ENCODE data around the gene TOP1. TPM values are rescaled to one million over a fixed set of nuclear protein-coding genes. Genes with fewer than 3 reads are reported as not detected.

The TOP1 gene
- total RNA-seq, 1 donor from 2014 or later, result 58.9 TPM

DNA sequence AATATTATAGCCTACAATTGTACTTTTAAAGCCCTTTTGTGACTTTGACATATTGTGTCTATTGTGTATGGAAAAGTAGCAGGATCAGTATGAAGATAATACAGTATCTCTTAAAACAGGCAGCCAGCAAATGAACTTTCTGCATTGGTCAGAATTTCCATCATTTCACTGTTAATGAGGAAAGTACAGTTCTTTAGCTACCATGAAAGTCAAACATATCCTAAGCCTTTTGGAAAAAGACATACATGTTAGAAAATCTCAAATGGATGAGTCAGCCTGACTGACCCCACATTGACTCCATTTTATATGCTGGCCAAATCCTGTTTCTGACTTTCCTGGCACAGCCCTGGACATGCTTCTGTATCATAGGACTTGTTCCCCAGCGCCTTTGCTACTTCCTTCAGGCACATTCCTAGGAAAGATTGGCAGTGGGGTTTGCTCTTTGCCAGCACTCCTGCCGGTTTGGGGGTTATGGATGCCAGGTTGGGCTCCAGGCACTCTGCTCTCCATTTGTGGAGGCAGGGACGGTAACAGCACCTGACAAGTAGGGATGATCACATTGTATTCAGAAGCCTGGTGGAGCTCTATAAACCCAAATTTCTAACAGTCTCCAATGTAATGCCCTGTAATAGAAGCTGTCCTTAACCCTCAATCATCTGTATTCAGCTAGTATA is 43.7 kb downstream of the TOP1 start:
- peaks cover 65% of the 10 kb centered on the region for H4K20me1 ChIP-seq (ENCODE audit: low read depth)
- H3K4me2 ChIP-seq, result no peak overlapping the region
- peaks cover 17% of the 10 kb centered on the region for H3K4me1 ChIP-seq
- H3K36me3 ChIP-seq, result peaks cover 4% of the 10 kb centered on the region
- Mint-ChIP-seq H3K4me3 (no peak overlapping the region), H3K36me3 (peaks cover 25% of the 10 kb centered on the region), H3K27ac (no peak overlapping the region), H3K27me3 (ENCODE audit: insufficient read depth, low read depth) (no peaks in the 10 kb centered on the region), H3K4me1 (no peaks in the 10 kb centered on the region), H3K9me3 (no peaks in the 10 kb centered on the region)
- H3K4me3 ChIP-seq, result no peak overlapping the region
- H3K27ac ChIP-seq, result no peak overlapping the region
- peaks cover 99% of the 10 kb centered on the region for H3K79me2 ChIP-seq (ENCODE audit: low read depth)
- H3K27me3 ChIP-seq, result no peaks in the 10 kb centered on the region
- no peak for DNase-seq (ENCODE audit: low spot score)
- H3F3A ChIP-seq (ENCODE audit: low read depth), result peaks cover 7% of the 10 kb centered on the region
- no peaks in the 10 kb centered on the region for H3K9me3 ChIP-seq (ENCODE audit: low read depth)
- H3K9ac ChIP-seq, result no peak overlapping the region
- no peak overlapping the region for H2AFZ ChIP-seq (replicated peaks)
- TF ChIP-seq EZH2 (IDR thresholded peaks at IDR 0.05) (no peak), EZH2phosphoT487 (IDR thresholded peaks at IDR 0.05) (no peak)
- TF ChIP-seq, protein P1, sequence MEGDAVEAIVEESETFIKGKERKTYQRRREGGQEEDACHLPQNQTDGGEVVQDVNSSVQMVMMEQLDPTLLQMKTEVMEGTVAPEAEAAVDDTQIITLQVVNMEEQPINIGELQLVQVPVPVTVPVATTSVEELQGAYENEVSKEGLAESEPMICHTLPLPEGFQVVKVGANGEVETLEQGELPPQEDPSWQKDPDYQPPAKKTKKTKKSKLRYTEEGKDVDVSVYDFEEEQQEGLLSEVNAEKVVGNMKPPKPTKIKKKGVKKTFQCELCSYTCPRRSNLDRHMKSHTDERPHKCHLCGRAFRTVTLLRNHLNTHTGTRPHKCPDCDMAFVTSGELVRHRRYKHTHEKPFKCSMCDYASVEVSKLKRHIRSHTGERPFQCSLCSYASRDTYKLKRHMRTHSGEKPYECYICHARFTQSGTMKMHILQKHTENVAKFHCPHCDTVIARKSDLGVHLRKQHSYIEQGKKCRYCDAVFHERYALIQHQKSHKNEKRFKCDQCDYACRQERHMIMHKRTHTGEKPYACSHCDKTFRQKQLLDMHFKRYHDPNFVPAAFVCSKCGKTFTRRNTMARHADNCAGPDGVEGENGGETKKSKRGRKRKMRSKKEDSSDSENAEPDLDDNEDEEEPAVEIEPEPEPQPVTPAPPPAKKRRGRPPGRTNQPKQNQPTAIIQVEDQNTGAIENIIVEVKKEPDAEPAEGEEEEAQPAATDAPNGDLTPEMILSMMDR (IDR thresholded peaks at IDR 0.05), result no peak

DNA sequence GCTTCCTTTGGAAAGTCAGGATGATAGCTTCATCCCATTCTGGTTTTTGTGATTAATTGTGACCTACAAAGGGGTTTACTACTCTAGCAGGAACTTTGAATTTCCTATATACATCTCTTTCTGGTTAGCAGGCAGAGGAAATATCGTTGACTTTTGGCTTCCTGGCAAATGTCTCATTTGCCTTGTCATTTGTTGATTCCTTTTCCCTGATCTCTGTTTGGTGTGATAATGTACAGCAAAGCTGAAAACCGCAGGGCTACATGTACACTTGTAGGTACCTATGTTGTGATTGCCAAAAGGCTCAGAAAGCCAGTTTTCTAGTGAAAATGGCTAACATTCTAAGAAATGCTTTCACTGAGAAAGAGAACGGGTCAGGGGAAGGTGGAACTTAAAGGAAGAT is 44.3 kb downstream of the TOP1 start:
- no peak overlapping the region for H3K4me2 ChIP-seq
- H2AFZ ChIP-seq (replicated peaks), result no peak overlapping the region
- peaks cover 61% of the 10 kb centered on the region for H4K20me1 ChIP-seq (ENCODE audit: low read depth)
- no peaks in the 10 kb centered on the region for H3K27me3 Mint-ChIP-seq (ENCODE audit: insufficient read depth, low read depth)
- H3K27ac Mint-ChIP-seq, result no peak overlapping the region
- no peak for DNase-seq (ENCODE audit: low spot score)
- peaks cover 8% of the 10 kb centered on the region for H3F3A ChIP-seq (ENCODE audit: low read depth)
- peaks cover 5% of the 10 kb centered on the region for H3K36me3 ChIP-seq
- H3K9me3 ChIP-seq (ENCODE audit: low read depth), result no peaks in the 10 kb centered on the region
- peaks cover 98% of the 10 kb centered on the region for H3K79me2 ChIP-seq (ENCODE audit: low read depth)
- no peaks in the 10 kb centered on the region for H3K9me3 Mint-ChIP-seq
- H3K9ac ChIP-seq, result no peak overlapping the region
- H3K27ac ChIP-seq, result peak overlapping the region; percentile 40
- H3K4me1 ChIP-seq, result peaks cover 18% of the 10 kb centered on the region
- TF ChIP-seq EZH2 (IDR thresholded peaks at IDR 0.05) (no peak), EZH2phosphoT487 (IDR thresholded peaks at IDR 0.05) (no peak)
- TF ChIP-seq, protein P1 (IDR thresholded peaks at IDR 0.05), result no peak
- no peaks in the 10 kb centered on the region for H3K4me1 Mint-ChIP-seq
- H3K4me3 Mint-ChIP-seq, result no peak overlapping the region
- H3K27me3 ChIP-seq, result no peaks in the 10 kb centered on the region
- peaks cover 24% of the 10 kb centered on the region for H3K36me3 Mint-ChIP-seq
- H3K4me3 ChIP-seq, result no peak overlapping the region

DNA sequence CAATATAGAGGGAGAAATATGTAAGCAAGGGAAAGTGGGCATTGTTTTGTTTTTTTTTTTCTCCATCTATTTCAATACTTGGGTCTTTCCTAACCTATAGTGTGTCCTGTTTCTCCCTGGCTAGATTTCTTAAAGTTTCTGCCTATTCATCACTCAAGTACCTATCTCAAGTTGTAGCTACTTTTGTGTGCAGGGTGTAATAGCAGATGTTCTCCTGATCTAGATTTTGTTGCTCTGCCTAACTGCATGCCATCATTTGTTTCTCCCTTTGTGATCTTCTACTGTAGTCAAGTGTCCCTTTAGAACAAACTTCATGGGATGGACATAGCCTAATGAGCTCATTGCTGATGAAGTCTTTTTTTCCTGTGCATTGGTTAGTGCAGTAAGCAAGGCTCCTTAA is 45.8 kb downstream of the TOP1 start:
- Histone ChIP-seq H4K20me1 (ENCODE audit: low read depth) (peaks cover 70% of the 10 kb centered on the region), H3K9me3 (ENCODE audit: low read depth) (no peaks in the 10 kb centered on the region), H3K4me1 (peaks cover 33% of the 10 kb centered on the region), H3K36me3 (peaks cover 19% of the 10 kb centered on the region), H3K27ac (no peak overlapping the region), H2AFZ (replicated peaks) (no peak overlapping the region), H3K4me3 (no peak overlapping the region), H3K27me3 (no peaks in the 10 kb centered on the region), H3K79me2 (ENCODE audit: low read depth) (peaks cover 98% of the 10 kb centered on the region), H3F3A (ENCODE audit: low read depth) (peaks cover 8% of the 10 kb centered on the region), H3K9ac (no peak overlapping the region), H3K4me2 (no peak overlapping the region)
- H3K4me3 Mint-ChIP-seq, result no peak overlapping the region
- peaks cover 18% of the 10 kb centered on the region for H3K36me3 Mint-ChIP-seq
- H3K9me3 Mint-ChIP-seq, result no peaks in the 10 kb centered on the region
- no peak for DNase-seq (ENCODE audit: low spot score)
- H3K27me3 Mint-ChIP-seq (ENCODE audit: insufficient read depth, low read depth), result no peaks in the 10 kb centered on the region
- no peak for TF ChIP-seq EZH2 (IDR thresholded peaks at IDR 0.05)
- TF ChIP-seq EZH2phosphoT487 (IDR thresholded peaks at IDR 0.05), result no peak
- TF ChIP-seq, protein P1 (IDR thresholded peaks at IDR 0.05), result no peak
- no peak overlapping the region for H3K27ac Mint-ChIP-seq
- peaks cover 8% of the 10 kb centered on the region for H3K4me1 Mint-ChIP-seq

Measured in neural progenitor cell (in vitro differentiated cells).